RWPE1 (cell line): ENCODE data around the gene SDC3.
A peak's percentile ranks its signal among the peaks of the same experiment; 100 is the strongest.

Experiments used
- CTCF ChIA-PET: fragments of 350-600 bp; sonication (Branson Sonifier 250); formaldehyde crosslinking; extraction: SDS; loops from one replicate; lab custom pipeline; 2021; lab: Yijun Ruan, JAX
- POLR2A ChIA-PET: fragments of 400-600 bp; formaldehyde crosslinking; extraction: SDS; loops from one replicate; lab custom pipeline; 2020; ENCODE audit warnings: antibody characterized with exemption; ENCODE audit not compliant: low non-redundant PET; lab: Yijun Ruan, JAX
- DNase-seq: peaks from one replicate; pipeline ENCODE4 v3.0.0; 2012; ENCODE audit warnings: low spot score
- H3K27ac ChIP-seq: fragments of 450-650 bp; 2 replicates; pipeline ENCODE4 v1.5.1; 2017
- TF ChIP-seq, protein P1 (sequence below): fragments of 450-650 bp; conservative IDR thresholded peaks from 2 replicates; pipeline ENCODE4 v1.5.1; 2017; ENCODE audit warnings: low read depth, mild to moderate bottlenecking

Gene SDC3

DNA sequence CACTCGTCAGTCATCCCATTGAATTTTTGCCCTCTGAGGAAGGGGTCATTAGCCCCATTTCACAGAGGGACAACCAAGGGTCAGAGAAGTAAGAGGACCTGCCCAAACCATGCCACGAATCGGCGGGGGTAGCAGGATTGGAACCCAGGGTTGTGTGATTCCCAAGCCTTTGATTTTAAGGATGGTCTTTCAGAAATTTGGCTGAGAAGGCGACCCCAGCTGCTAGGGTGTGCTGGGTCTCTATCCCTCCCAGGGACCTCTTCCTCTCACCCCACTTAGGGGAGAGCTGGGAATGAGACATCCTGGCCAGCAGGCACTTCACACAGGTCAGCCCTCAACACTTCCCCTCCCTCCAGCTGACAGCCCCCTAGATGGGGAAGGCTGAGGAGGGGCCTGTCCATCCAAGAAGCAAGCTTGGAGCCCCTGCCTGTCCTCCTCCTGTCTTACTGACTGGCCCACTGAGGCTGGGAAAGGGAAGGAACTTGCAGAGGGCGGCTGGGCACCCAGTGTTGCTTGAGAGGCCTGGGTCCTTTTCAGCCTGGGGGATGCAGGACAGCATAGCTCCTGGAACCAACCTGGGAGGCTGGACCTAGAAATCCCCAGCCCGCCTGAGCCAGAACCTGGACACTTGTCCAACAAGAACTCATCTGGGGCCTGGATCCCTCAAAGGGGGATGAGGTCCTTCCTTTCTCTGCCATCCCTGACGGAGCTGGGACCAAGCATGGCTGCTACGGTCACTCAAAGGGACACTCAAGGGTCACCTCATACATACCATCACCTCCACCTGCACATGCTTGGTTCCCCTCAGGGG, 1.7 kb downstream of the SDC3 start:
- CTCF ChIA-PET, result interaction anchor here (0.9 to 2.0 kb wide), 4 partner anchors 105 to 188 kb away, joined by 3 to 15 read pairs (median 4); no protein-coding TSS in a partner anchor
- no peak for DNase-seq
- POLR2A ChIA-PET, result no interaction called here
- peak overlapping the region; percentile 16; the same call in 1 of the 2 replicates for H3K27ac ChIP-seq
- TF ChIP-seq, protein P1, sequence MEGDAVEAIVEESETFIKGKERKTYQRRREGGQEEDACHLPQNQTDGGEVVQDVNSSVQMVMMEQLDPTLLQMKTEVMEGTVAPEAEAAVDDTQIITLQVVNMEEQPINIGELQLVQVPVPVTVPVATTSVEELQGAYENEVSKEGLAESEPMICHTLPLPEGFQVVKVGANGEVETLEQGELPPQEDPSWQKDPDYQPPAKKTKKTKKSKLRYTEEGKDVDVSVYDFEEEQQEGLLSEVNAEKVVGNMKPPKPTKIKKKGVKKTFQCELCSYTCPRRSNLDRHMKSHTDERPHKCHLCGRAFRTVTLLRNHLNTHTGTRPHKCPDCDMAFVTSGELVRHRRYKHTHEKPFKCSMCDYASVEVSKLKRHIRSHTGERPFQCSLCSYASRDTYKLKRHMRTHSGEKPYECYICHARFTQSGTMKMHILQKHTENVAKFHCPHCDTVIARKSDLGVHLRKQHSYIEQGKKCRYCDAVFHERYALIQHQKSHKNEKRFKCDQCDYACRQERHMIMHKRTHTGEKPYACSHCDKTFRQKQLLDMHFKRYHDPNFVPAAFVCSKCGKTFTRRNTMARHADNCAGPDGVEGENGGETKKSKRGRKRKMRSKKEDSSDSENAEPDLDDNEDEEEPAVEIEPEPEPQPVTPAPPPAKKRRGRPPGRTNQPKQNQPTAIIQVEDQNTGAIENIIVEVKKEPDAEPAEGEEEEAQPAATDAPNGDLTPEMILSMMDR, result no peak

DNA sequence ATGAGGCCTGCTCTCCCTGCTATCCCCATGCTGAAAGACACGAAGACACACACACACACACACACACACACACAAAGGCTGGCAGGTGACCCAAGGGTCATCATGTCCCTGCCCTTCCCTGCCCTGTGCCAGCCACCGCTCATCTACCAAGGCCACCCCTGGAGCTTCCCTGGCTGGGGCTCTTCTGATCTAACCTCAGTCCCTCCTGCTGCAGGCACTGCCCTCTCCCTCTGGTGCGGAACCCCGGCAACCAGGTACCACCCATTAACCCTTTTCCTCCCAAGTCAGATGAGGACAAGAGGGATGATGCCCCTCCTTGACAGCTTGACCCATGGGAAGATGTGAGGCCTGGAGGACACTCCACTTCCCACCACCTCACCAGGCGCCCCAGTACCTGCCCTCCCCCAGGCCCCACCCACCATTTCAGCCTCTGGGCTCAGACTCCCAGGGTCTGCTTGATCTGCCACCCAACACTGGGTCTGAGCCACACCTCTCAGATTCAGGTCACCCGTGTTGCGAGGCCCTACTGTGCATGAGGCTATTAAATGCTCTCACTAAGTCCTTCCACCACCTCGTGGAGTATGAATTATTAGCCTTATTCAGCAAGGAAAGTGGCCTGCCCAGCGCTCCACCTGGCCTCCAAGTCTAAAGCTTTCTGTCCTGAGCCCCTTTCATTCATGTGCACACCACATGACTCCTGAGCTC, 2.5 kb downstream of the SDC3 start:
- ChIA-PET CTCF (interaction anchor here (0.9 to 2.0 kb wide), 3 partner anchors 104 to 187 kb away, joined by 4 to 15 read pairs (median 4); no protein-coding TSS in a partner anchor), POLR2A (no interaction called here)
- no peak for DNase-seq
- TF ChIP-seq, protein P1, result no peak
- H3K27ac ChIP-seq, result peak overlapping the region; percentile 16; the same call in 1 of the 2 replicates

DNA sequence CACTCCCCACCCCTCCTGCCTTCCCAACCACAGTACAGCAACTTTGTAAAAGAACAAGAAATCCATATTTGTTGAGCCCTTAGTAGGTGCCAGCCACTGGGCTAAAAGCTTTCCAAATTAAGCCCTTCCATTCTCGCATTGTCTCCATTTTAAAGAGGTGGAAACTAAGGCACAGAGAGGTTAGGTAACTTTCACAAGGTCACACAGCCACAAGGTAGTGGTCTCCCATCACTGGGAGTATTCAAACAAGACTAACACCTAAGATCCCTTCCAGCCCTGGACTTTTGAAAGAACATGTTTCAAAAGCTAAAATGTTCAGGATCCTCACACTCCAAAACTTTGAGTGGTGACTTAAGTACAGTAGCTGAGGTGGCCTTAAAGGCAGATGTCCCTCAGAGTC, 3.2 kb downstream of the SDC3 start:
- POLR2A ChIA-PET, result no interaction called here
- H3K27ac ChIP-seq, result no peak overlapping the region
- DNase-seq, result no peak
- TF ChIP-seq, protein P1, result no peak
- CTCF ChIA-PET, result interaction anchor here (1.2 to 2.0 kb wide), 3 partner anchors 80 to 123 kb away, joined by 3 to 15 read pairs (median 4); no protein-coding TSS in a partner anchor

DNA sequence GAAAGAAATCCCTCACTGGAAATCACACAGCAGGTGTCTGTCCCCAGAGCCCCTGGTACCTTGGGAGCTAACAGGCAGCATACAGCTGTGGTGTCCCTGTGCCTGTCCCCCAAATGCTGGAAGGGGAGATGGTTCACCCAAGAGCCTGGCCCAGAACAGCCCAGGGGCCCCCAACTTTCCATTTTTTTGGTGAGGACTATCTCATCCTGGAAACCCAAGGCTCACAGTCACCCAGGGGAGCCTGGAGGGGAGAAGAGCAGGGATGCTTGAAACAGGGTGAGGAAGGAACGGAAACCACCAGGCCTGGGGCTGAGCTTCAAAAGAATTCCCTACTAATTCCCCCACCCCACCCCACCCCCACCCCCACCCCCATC, 3.6 kb downstream of the SDC3 start:
- CTCF ChIA-PET, result interaction anchor here (1.2 to 3.3 kb wide), 3 partner anchors 80 to 123 kb away, joined by 3 to 20 read pairs (median 4); no protein-coding TSS in a partner anchor
- POLR2A ChIA-PET, result no interaction called here
- TF ChIP-seq, protein P1, result no peak
- peak overlapping the region; percentile 70 for H3K27ac ChIP-seq
- no peak for DNase-seq

DNA sequence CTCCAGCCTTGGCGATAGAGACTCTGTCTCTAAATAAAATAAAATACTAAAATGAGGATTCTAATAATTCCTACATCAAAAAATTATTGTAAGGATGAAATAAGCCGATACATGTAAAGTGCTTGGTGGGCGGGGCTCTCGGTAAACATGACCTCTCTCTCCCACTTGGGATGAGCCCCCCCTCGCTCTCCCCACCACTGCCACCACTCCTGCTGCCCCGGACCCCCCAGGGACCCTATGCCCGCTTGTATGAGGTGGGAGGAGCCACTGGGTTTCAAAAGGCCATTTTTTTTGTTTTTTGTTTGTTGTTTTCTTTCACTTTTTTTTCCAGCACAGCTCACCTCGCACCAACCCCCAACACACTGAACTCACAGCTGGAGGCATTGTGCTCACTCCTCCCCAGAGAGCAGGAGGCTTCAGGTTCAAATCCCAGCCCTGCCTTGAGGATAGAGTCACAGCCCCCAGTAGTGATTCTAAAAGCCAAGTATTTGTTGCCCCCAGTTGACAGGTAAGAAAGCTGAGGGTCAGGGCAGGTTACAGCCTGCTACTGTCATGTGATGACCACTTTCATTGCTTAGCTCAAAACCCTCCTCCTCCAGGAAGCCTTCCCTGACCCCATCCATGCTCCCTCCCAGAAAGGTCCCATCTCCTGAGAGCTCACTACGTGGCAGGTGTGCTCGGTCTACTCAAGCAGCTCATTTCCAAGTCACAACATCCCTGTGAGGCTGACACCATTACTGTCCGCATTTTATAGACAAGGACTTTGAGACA, 4.2 kb downstream of the SDC3 start:
- DNase-seq, result no peak
- H3K27ac ChIP-seq, result peak overlapping the region; percentile 70
- CTCF ChIA-PET, result interaction anchor here (0.7 to 3.3 kb wide), 4 partner anchors 79 to 125 kb away, joined by 3 to 20 read pairs (median 4); no protein-coding TSS in a partner anchor
- TF ChIP-seq, protein P1, result no peak
- POLR2A ChIA-PET, result no interaction called here
